GM18517 (cell line): ENCODE measurements around the gene ENTHD1.
"Not testable (repeated sequence)": the region's sequence is repeated elsewhere in the genome, so short reads cannot be mapped to it uniquely, and the experiment has no call there.

Experiments used
- ATAC-seq: cut with Tn5 transposase; IDR thresholded peaks from one replicate; pipeline ENCODE4 v1.9.1; 2021; ENCODE audit warnings: mild to moderate bottlenecking, moderate library complexity; ENCODE audit not compliant: unreplicated experiment

Gene ENTHD1

DNA sequence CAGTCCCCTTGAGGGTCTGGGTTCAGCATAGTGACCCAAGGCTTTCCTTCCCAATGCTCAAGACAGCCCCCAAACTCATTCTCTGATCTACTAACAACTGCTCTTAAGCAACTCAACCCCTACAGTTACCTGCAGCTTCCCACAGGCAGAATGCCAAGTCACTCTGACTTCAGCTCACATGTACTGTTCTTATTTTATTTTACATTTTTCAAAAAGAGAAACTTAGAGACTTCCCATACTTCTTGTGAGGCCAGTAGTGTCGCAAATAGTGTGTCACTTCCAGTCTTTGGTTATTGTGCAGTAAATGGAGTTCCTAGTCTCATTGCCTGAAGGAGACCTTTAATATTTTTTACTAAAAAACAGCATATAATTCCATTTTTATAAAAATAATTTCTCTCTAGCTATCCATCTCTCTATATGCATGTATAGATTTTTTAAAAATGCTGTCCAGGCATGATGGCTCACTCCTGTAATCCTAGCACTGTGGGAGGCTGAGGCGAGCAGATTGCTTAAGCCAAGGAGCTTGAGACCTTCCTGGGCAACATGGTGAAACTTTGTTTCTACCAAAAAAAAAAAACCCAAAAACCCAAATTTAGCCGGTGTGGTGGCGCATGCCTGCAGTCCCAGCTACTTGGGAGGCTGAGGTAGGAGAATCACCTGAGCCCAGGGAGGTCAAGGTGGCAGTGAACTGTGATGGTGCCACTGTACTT lies 41.8 kb downstream of the ENTHD1 start:
- ATAC-seq: no peak

GRCh38 chr22:39847477-39847876 lies 46.1 kb downstream of the ENTHD1 start:
- ATAC-seq: no peak

DNA sequence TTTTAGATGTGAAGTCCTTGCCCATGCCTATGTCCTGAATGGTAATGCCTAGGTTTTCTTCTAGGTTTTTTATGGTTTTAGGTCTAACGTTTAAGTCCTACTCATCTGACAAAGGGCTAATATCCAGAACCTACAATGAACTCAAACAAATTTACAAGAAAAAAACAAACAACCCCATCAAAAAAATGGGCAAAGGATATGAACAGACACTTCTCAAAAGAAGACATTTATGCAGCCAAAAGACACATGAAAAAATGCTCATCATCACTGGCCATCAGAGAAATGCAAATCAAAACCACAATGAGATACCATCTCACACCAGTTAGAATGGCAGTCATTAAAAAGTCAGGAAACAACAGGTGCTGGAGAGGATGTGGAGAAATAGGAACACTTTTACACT lies 47.0 kb downstream of the ENTHD1 start:
- ATAC-seq: not testable (repeated sequence)

DNA sequence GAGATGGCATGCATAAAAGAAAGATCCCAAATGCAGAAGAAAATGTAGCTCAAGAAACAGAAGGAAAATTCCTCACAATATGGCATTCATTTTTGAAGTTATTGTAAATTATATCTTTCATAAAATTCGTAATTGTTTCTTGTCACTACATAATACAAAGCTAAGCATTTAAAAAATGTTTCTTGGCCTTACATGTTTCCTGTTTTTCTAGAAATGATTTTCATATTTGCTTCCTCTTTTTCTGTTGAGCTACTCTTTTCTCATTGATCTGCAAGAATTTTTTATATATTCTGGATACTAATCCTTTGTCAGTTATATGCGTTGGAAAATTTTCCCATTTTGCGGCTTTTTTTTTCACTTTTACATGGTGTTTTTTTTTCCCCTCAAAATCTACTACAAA lies 48.0 kb downstream of the ENTHD1 start:
- ATAC-seq: no peak

DNA sequence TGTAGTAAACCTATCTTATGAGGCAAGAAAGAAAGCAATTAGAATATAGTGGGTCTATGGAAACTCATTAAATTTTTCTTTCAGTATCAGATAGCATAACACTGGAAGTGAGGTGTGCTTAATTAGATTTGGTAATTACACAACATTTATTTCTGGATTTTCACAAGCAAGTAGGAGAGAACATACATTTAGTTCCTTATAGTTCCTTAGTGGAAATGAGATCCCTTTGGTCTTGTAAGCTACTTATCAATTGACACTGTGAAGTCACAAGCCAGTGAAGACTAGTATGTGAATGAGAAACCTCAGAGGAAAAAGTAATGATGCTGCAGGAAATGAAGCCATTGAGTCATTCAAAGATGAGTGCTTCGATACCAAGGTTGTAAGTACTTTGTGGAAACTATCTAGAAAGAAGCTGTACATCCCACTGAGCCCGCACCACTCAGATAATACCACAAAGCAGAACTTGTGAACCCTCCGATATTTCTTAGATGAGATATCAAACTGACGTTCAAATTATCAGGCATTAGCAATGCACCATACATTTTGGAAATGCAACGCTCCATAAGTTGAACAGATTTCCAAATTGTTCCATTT lies 53.5 kb downstream of the ENTHD1 start:
- no peak for ATAC-seq

- no peak for ATAC-seq
These were observed 54.4 kb downstream of the ENTHD1 start for GRCh38 chr22:39839204-39839603.

DNA sequence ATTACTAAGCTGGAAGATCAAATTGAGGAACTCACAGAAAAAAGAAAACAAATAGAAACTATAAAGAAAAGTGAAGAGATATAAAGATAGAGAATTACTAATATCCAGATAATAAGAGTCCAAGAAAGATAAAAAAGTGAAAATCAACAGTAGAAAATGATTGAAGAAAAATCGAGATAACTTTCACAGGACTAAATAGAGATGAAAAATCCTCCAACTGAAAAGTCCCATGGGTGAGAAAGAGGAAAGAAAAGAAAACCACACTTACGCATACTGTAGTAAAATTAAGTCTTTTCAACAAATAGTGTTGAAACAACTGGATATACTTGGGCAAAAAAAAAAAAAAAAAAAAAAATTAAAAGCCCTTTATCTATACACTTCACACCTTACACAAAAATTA lies 60.0 kb downstream of the ENTHD1 start:
- ATAC-seq: no peak

GRCh38 chr22:39833093-39833492 lies 60.5 kb downstream of the ENTHD1 start:
- no peak for ATAC-seq

GRCh38 chr22:39832627-39833074 lies 60.9 kb downstream of the ENTHD1 start:
- no peak for ATAC-seq

DNA sequence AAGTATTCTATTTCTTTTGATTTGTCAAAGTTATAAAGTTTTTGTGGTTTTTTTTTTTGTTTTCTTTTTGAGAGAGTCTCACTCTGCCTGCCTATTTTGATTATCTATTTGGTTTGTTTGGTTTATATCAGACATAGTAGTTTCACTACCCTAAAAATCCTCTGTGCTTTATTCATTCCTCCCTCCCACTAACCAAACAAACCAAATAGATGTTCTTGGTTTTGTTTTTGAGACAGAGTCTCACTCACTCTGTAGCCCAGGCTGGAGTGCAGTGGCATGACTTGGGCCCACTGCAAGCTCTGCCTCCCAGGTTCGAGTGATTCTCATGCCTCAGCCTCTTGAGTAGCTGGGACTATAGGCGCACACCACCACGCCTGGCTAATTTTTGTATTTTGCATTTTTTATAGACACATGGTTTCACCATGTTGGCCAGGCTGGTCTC lies 67.9 kb downstream of the ENTHD1 start:
- ATAC-seq: peak; percentile 86

- ATAC-seq: no peak
These were observed 72.6 kb downstream of the ENTHD1 start for GRCh38 chr22:39821008-39821407.

- ATAC-seq: no peak
These were observed 73.3 kb downstream of the ENTHD1 start for GRCh38 chr22:39820256-39820655.

GRCh38 chr22:39819429-39819828 lies 74.1 kb downstream of the ENTHD1 start:
- no peak for ATAC-seq

DNA sequence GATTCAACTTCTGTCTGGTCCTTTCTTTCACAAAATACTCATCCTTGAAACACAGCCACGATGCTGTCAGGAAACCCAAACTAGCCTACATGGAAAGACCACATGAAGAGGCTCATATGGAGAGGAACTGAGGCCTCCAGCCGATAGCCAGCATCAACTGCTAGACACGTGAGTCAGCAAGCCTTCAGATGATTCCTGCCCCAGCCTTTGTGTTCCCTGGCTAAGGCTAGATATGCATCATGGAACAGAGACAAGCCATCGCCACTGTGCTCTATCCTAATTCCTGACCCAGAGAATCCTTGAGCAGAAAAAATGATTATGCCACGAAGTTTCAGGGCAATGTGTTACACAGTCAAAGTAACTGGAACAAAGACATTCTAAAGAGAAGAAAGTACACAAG lies 75.5 kb downstream of the ENTHD1 start:
- no peak for ATAC-seq

- no peak for ATAC-seq
These were observed 77.6 kb downstream of the ENTHD1 start for GRCh38 chr22:39815932-39816331.

DNA sequence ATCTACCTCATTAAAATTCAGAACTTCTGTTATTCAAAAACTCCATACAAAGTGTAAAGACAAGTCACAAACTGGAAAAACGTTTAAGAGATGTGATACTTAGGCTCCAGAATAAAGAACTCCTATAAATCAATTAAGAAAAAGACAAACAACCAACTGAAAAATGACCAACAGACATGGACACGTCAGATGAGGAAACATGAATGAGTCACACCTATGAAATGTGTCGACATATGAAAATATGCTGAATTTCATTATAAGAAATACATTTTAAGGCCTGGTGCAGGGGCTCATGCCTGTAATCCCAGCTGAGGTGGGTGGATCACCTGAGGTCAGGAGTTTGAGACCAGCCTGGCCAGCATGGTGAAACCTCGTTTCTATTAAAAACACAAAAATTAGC lies 78.7 kb downstream of the ENTHD1 start:
- no peak for ATAC-seq

GRCh38 chr22:39809772-39810557 lies 83.6 kb downstream of the ENTHD1 start:
- ATAC-seq: no peak

DNA sequence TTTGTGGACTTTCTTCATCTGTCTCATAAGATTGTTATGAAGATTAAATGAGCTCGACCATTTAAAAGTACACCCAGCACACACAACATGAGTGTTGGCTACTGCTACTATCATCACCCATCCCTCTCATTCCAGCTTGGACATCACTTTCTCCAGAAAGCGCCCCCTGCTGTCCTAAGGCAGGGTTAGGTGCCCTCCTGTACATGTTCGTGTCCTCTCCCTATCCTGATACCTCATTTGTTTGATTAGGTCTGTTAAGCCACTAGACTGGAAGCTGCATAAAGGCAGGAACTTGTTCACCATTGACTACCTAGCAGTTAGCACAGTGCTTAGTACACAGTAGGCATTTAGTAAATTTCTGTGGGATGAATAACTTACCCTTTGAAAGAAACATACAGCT lies 85.5 kb downstream of the ENTHD1 start:
- ATAC-seq: no peak

DNA sequence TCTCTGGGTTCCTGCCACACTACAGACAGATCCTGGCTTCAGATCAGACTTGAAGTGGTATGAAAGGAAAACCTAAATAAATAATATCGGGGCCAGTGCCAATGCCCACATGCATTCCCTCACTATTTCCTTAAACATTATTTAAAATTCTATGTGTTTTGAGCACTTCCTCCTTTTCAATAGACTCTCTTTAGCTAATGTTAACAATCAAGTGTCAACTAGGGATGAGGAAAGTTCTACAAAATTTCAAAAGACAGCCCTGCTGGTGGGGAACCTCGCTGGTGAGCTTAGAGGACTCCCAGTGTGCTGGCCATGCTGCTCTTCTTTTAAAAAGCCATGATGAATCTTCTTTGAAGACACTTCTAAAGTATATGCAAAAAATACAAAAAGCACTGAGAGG lies 87.5 kb downstream of the ENTHD1 start:
- ATAC-seq: no peak

- ATAC-seq: no peak
These were observed 88.4 kb downstream of the ENTHD1 start for GRCh38 chr22:39805117-39805516.

DNA sequence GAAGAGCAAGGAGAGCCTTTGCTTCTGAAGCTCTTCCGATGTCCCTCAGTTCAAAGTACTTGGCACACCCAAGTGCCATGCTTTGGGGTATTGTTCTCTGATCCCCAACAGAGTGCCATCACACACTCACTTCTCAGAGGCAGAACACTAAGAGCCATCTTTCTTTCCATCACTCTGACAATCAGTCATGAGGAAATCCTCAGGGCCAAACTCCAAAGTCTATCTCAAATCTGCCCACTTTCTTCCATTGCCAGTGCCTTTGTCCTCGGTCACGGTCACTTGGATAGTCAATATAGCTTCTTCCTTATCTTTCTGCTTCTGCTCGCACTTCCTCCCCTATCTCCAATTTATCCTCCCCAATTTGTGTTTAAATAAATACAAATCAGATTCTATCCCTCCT lies 90.9 kb downstream of the ENTHD1 start:
- no peak for ATAC-seq
